ENCODE measurements around the gene SYT1. TPM values are rescaled to one million over a fixed set of nuclear protein-coding genes. Genes with fewer than 3 reads are reported as not detected.

SYT1 gene
- 1.3 and 5.2 TPM in 2 replicates for total RNA-seq

GRCh38 chr12:78864403-78864869 is at the start of gene SYT1:
TSS of gene SYT1 (plus strand) at chr12:78864774.

Small RNAs within 50 kb of the gene (small RNA-seq; reads per million reads assigned to genes)
- gene MIR1252 (ENCODE audit: low replicate concordance), result 0.13 reads per million

Data from placental pericyte (primary cell).